Progenitor cell of endocrine pancreas (in vitro differentiated cells): Measurements from ENCODE around the gene ATP13A2. TPM values are rescaled to one million over a fixed set of nuclear protein-coding genes. Genes with fewer than 3 reads are reported as not detected.
"Not testable (repeated sequence)": the region's sequence is repeated elsewhere in the genome, so short reads cannot be mapped to it uniquely, and the experiment has no call there.

Experiments used
- DNase-seq: peaks from one replicate; pipeline ENCODE4 v3.0.0; 2021; ENCODE audit warnings: low spot score; ENCODE audit not compliant: unreplicated experiment
- H3K27ac Mint-ChIP-seq: 2 replicates; pipeline ENCODE4 v1.8.0; 2021; ENCODE audit warnings: mild to moderate bottlenecking, moderate library complexity, mixed read lengths
- H3K27me3 Mint-ChIP-seq: 2 replicates; pipeline ENCODE4 v1.8.0; 2021; ENCODE audit warnings: mixed read lengths
- H3K36me3 Mint-ChIP-seq: 2 replicates; pipeline ENCODE4 v1.8.0; 2022; ENCODE audit warnings: mixed read lengths; ENCODE audit not compliant: insufficient read depth
- H3K4me1 Mint-ChIP-seq: 2 replicates; pipeline ENCODE4 v1.8.0; 2021; ENCODE audit warnings: low read depth, mixed read lengths
- H3K4me3 Mint-ChIP-seq: 2 replicates; pipeline ENCODE4 v1.8.0; 2021; ENCODE audit warnings: low read depth, mild to moderate bottlenecking, moderate library complexity, mixed read lengths
- H3K9me3 Mint-ChIP-seq: 2 replicates; pipeline ENCODE4 v1.8.0; 2021; ENCODE audit warnings: low read depth, mixed read lengths
- total RNA-seq: library from RNA; stranded (reverse); gene quantifications from 2 replicates; pipeline ENCODE4 v1.2.1, GENCODE V29; 2021
- TF ChIP-seq, protein P1 (sequence below): fragments of 200-600 bp; sonication (generic); IDR thresholded peaks from one replicate; pipeline ENCODE4 v1.5.0; 2021; ENCODE audit warnings: antibody characterized with exemption, mild to moderate bottlenecking; ENCODE audit not compliant: unreplicated experiment

Gene ATP13A2
- total RNA-seq, 1 donor from 2014 or later, result 65.8 TPM

DNA sequence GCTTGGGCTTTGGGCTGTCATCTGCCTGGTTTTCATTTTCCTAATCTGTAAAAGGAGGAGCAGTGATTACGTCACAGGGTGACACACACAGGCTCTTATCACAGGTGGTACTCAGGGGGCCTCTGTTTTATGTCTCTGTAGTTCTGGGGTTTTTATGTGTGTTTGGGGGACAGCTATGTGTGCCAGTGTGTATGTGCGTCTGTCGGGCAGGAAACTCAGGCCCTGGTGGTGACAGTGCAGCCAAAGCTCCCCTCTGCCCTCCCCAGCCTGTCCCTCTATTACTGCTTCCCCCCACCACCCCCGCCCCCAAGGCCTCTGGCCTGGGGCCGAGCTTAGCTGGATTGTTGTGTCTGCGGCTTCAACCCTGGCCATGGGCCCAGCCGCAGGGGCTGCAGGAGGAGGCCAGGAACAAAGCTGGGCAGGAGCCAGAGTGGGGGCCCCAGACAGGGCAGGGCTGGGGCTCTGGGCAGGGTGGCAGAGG is 44.6 kb downstream of the ATP13A2 start:
- no peak for DNase-seq
- Mint-ChIP-seq H3K27ac (no peak overlapping the region), H3K27me3 (no peaks in the 10 kb centered on the region), H3K9me3 (no peaks in the 10 kb centered on the region), H3K4me1 (no peaks in the 10 kb centered on the region), H3K36me3 (peaks cover 4% of the 10 kb centered on the region), H3K4me3 (no peak overlapping the region)
- TF ChIP-seq, protein P1, sequence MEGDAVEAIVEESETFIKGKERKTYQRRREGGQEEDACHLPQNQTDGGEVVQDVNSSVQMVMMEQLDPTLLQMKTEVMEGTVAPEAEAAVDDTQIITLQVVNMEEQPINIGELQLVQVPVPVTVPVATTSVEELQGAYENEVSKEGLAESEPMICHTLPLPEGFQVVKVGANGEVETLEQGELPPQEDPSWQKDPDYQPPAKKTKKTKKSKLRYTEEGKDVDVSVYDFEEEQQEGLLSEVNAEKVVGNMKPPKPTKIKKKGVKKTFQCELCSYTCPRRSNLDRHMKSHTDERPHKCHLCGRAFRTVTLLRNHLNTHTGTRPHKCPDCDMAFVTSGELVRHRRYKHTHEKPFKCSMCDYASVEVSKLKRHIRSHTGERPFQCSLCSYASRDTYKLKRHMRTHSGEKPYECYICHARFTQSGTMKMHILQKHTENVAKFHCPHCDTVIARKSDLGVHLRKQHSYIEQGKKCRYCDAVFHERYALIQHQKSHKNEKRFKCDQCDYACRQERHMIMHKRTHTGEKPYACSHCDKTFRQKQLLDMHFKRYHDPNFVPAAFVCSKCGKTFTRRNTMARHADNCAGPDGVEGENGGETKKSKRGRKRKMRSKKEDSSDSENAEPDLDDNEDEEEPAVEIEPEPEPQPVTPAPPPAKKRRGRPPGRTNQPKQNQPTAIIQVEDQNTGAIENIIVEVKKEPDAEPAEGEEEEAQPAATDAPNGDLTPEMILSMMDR, result no peak

DNA sequence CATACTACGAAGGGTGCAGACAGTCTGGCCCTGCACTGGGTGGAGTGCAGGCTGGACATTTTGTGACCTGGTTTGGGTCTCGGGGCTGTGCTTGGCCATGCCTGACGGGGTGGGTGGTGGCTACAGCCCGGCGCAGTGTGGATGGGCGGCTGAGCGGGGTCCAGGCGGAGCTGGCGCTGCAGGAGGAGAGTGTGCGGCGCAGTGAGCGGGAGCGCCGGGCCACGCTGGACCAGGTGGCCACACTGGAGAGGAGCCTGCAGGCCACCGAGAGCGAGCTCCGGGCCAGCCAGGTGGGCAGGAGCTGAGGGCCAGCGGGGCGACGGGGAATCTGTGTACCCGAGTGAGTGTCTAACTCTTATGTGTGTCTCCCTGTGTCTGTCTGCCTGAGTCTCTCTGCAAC is 45.4 kb downstream of the ATP13A2 start:
- no peak overlapping the region for H3K4me3 Mint-ChIP-seq
- H3K27ac Mint-ChIP-seq, result no peak overlapping the region
- no peaks in the 10 kb centered on the region for H3K9me3 Mint-ChIP-seq
- DNase-seq, result no peak
- H3K4me1 Mint-ChIP-seq, result no peaks in the 10 kb centered on the region
- H3K27me3 Mint-ChIP-seq, result no peaks in the 10 kb centered on the region
- TF ChIP-seq, protein P1, result no peak
- H3K36me3 Mint-ChIP-seq, result peaks cover 4% of the 10 kb centered on the region

DNA sequence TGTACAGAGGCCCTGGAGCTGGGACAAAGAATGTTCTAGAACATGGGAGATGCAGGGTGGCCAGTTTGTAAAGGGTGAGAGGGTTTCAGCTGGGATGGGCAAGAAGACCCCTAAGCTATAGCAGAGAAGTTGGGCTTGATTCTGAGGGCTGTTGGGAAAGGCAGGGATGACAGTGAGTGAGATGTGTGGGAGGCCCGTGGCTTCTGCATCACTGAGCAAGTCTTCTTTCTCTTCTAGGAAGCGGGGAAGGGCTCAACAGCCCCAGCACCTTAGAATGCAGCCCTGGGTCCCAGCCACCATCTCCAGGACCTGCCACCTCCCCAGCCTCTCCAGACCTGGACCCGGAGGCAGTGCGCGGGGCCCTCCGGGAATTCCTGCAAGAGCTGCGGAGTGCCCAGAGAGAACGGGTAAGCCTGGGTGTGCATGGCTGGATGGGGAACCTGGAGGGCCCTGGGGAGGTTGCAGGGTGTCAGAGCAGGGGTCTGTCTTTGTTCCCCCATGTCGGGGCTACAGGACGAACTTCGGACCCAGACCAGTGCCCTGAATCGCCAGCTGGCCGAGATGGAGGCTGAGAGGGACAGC is 46.2 kb downstream of the ATP13A2 start:
- TF ChIP-seq, protein P1, result no peak
- Mint-ChIP-seq H3K4me3 (no peak overlapping the region), H3K36me3 (peaks cover 4% of the 10 kb centered on the region), H3K9me3 (no peaks in the 10 kb centered on the region), H3K27ac (no peak overlapping the region), H3K4me1 (peaks cover under 1% of the 10 kb centered on the region), H3K27me3 (no peaks in the 10 kb centered on the region)
- no peak for DNase-seq

DNA sequence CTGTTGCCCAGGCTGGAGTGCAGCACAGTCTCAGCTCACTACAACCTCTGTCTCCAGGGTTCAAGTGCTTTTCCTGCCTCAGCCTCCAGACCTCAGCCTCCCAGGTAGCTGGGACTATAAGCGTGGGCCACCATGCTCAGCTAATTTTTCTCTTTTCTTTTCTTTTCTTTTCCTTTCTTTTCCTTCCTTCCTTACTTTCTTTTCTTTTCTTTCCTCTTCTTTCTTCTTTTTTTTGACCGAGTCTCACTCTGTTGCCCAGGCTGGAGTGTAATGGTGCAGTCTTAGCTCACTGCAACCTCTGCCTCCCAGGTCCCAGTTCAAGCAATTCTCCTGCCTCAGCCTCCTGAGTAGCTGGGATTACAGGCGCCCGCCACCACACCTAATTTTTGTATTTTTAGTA is 47.6 kb downstream of the ATP13A2 start:
- H3K27ac Mint-ChIP-seq, DNase-seq, H3K9me3 Mint-ChIP-seq, H3K36me3 Mint-ChIP-seq, H3K27me3 Mint-ChIP-seq, H3K4me1 Mint-ChIP-seq, H3K4me3 Mint-ChIP-seq: not testable (repeated sequence)

DNA sequence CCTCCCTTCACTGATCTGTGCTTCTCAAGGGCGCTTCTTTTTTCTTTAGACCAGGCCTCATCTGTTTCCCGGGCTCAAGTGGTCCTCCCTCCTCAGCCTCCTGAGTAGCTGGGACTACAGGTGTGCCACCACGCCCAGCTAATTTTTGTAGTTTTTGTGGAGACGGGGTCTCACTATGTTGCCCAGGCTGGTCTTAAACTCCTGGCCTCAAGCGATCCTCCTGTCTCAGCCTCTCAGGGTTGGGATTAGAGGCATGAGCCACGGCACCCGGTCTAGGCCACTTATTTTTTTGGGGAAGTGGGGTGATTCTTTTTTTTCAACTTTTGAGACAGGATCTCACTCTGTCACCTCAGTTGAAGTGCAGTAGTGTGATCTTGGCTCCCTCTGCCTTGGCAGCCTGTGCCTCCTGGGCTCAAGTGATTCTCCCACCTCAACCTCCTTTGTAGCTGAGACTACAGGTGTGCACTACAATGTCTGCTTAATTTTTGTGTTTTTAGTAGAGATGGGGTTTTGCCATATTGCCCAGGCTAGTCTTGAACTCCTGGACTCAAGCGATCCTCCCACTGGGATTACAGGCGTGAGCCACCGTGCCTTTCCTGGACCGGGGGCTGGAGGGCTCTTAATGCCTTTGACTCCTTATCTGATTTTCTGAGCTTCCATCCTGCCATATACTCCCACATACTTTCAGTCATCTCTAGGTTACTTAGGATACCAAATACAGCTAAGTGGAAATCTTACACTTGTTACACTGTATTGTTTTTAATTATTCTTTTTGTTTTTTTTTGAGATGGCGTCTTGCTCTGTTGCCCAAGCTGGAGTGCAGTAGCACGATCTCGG is 50.2 kb downstream of the ATP13A2 start:
- Mint-ChIP-seq H3K9me3 (no peaks in the 10 kb centered on the region), H3K4me3 (peak overlapping the region; percentile 56), H3K27me3 (no peaks in the 10 kb centered on the region), H3K36me3 (peaks cover 2% of the 10 kb centered on the region), H3K27ac (no peak overlapping the region), H3K4me1 (peaks cover 3% of the 10 kb centered on the region)
- no peak for DNase-seq
- TF ChIP-seq, protein P1, result no peak
